A549 (cell line): Measurements from ENCODE around the gene MOV10L1. TPM values are rescaled to one million over a fixed set of nuclear protein-coding genes. Genes with fewer than 3 reads are reported as not detected.

Source experiments
- ATAC-seq, 2 experiments: fragments of 200-7000 bp in 1 of 2; fragments of >200 bp in 1 of 2; cut with Nextera tagmentation in 1 of 2; cut with Tn5 transposase in 1 of 2; 3 replicates each; pipeline versions ENCODE4 v1.8.0 to v1.9.1; 2018 to 2020; ENCODE audit warnings: mild to moderate bottlenecking in 1 of 2, moderate library complexity in 1 of 2
- CTCF ChIA-PET: fragments of 300-600 bp; sonication (Branson Sonifier 250); formaldehyde crosslinking; extraction: SDS; loops from one replicate; lab custom pipeline; 2021; ENCODE audit warnings: antibody characterized with exemption, inconsistent platforms; lab: Yijun Ruan, JAX
- POLR2A ChIA-PET: fragments of 350-600 bp; formaldehyde crosslinking; extraction: SDS; loops from one replicate; lab custom pipeline; 2021; ENCODE audit warnings: antibody characterized with exemption, inconsistent platforms; lab: Yijun Ruan, JAX
- DNase-seq, 2 experiments: peaks; one replicate each; pipeline versions ENCODE4 v3.0.0 to v3.0.0-alpha.2; 2011 to 2016; ENCODE audit warnings: low read depth in 1 of 2, low spot score in 1 of 2
- FAIRE-seq: peaks from 2 replicates; lab custom pipeline; 2011; peaks lifted over from hg19 to GRCh38; lab: Jason Lieb, UNC
- H3K27ac ChIP-seq, 2 experiments: fragments of >200 bp; sonication (Bioruptor Twin); formaldehyde crosslinking; 3 replicates each; pipeline ENCODE4 v1.5.1; 2016 to 2017
- H3K4me1 ChIP-seq: fragments of >200 bp; sonication (Bioruptor Twin); formaldehyde crosslinking; 3 replicates; pipeline ENCODE4 v1.6.1; 2016
- H3K4me2 ChIP-seq: fragments of >200 bp; sonication (Bioruptor Twin); formaldehyde crosslinking; 3 replicates; pipeline ENCODE4 v1.6.1; 2016
- H3K4me3 ChIP-seq: fragments of >200 bp; sonication (Bioruptor Twin); formaldehyde crosslinking; 3 replicates; pipeline ENCODE4 v1.5.1; 2016
- H3K9me3 ChIP-seq: fragments of >200 bp; sonication (Bioruptor Twin); formaldehyde crosslinking; 3 replicates; pipeline ENCODE4 v1.6.1; 2016
- BCL3 ChIP-seq: fragments of >200 bp; sonication (Bioruptor Twin); formaldehyde crosslinking; IDR thresholded peaks from 3 replicates; pipeline ENCODE4 v1.6.1; 2016
- CBX2 ChIP-seq: fragments of 200-600 bp; sonication (generic); IDR thresholded peaks from 2 replicates; pipeline ENCODE4 v1.6.1; 2016; ENCODE audit warnings: low read depth, mild to moderate bottlenecking, borderline replicate concordance
- CEBPB ChIP-seq, 2 experiments: fragments of >200 bp in 1 of 2; sonication (Bioruptor Twin) in 1 of 2; formaldehyde crosslinking in 1 of 2; IDR thresholded peaks; 2 replicates each; pipeline ENCODE4 v1.6.1; 2012 to 2016
- CHD4 ChIP-seq: fragments of 200-600 bp; sonication (generic); IDR thresholded peaks from 2 replicates; pipeline ENCODE4 v1.6.1; 2016; ENCODE audit warnings: antibody characterized with exemption, mild to moderate bottlenecking, borderline replicate concordance
- E2F6 ChIP-seq: IDR thresholded peaks from 2 replicates; pipeline ENCODE4 v1.6.1; 2012; ENCODE audit warnings: low read depth, borderline replicate concordance
- EHF ChIP-seq: fragments of 250-450 bp; sonication (Bioruptor Pico); IDR thresholded peaks from 2 replicates; pipeline ENCODE4 v1.5.0; 2020; ENCODE audit warnings: mild to moderate bottlenecking
- ESRRA ChIP-seq: fragments of 150-350 bp; IDR thresholded peaks from 2 replicates; pipeline ENCODE4 v1.6.1; 2014; ENCODE audit warnings: mild to moderate bottlenecking, low read length, borderline replicate concordance
- FOSB ChIP-seq: fragments of 250-450 bp; sonication (Bioruptor Pico); IDR thresholded peaks from 2 replicates; pipeline ENCODE4 v1.5.0; 2020; ENCODE audit warnings: mild to moderate bottlenecking, moderate library complexity
- GATA3 ChIP-seq: IDR thresholded peaks from 2 replicates; pipeline ENCODE4 v1.6.1; 2012; ENCODE audit warnings: borderline replicate concordance
- HOXA7 ChIP-seq: fragments of 250-450 bp; sonication (Bioruptor Pico); IDR thresholded peaks from 2 replicates; pipeline ENCODE4 v1.5.0; 2020; ENCODE audit warnings: mild to moderate bottlenecking, moderate library complexity
- HOXB5 ChIP-seq: fragments of 250-450 bp; sonication (Bioruptor Pico); IDR thresholded peaks from 2 replicates; pipeline ENCODE4 v1.5.0; 2020; ENCODE audit warnings: mild to moderate bottlenecking, moderate library complexity
- JUN ChIP-seq, 2 experiments: fragments of >200 bp; sonication (Bioruptor Twin); formaldehyde crosslinking; IDR thresholded peaks; 2 replicates in 1 of 2; 3 replicates in 1 of 2; pipeline ENCODE4 v1.6.1; 2016 to 2017
- KDM1A ChIP-seq: fragments of 200-600 bp; sonication (generic); IDR thresholded peaks from 2 replicates; pipeline ENCODE4 v1.6.1; 2016; ENCODE audit warnings: low read depth, mild to moderate bottlenecking
- KDM5A ChIP-seq: fragments of 200-600 bp; sonication (generic); IDR thresholded peaks from 2 replicates; pipeline ENCODE4 v1.6.1; 2016; ENCODE audit warnings: antibody characterized with exemption, mild to moderate bottlenecking
- NFE2L2 ChIP-seq: fragments of 150-350 bp; conservative IDR thresholded peaks from 2 replicates; pipeline ENCODE4 v1.6.1; 2014; ENCODE audit warnings: low read length
- NPAS2 ChIP-seq: fragments of 250-450 bp; sonication (Bioruptor Pico); IDR thresholded peaks from 2 replicates; pipeline ENCODE4 v1.8.0; 2022; ENCODE audit warnings: mild to moderate bottlenecking, moderate library complexity, borderline replicate concordance
- POLR2AphosphoS2 ChIP-seq: conservative IDR thresholded peaks from 2 replicates; pipeline ENCODE4 v1.6.1; 2012; ENCODE audit warnings: low read length, improper control_type of control experiment, inconsistent platforms
- RAD21 ChIP-seq, 2 experiments: fragments of >200 bp in 1 of 2; sonication (Bioruptor Twin) in 1 of 2; formaldehyde crosslinking in 1 of 2; IDR thresholded peaks in 1 of 2; conservative IDR thresholded peaks in 1 of 2; 2 replicates in 1 of 2; 3 replicates in 1 of 2; pipeline ENCODE4 v1.6.1; 2012 to 2018; ENCODE audit warnings: inconsistent platforms in 1 of 2
- RFX5 ChIP-seq: fragments of 450-650 bp; IDR thresholded peaks from 2 replicates; pipeline ENCODE4 v1.7.1; 2014; ENCODE audit warnings: antibody characterized with exemption, mild to moderate bottlenecking, moderate library complexity
- RNF2 ChIP-seq: fragments of 200-600 bp; sonication (generic); IDR thresholded peaks from 2 replicates; pipeline ENCODE4 v1.6.1; 2016; ENCODE audit warnings: low read depth, mild to moderate bottlenecking, antibody characterized with exemption, moderate library complexity, borderline replicate concordance
- USF2 ChIP-seq: fragments of 450-650 bp; IDR thresholded peaks from 2 replicates; pipeline ENCODE4 v1.6.1; 2014; ENCODE audit warnings: antibody characterized with exemption
- ZC3H11A ChIP-seq: fragments of 450-650 bp; IDR thresholded peaks from 2 replicates; pipeline ENCODE4 v1.6.1; 2014; ENCODE audit warnings: antibody characterized with exemption, mild to moderate bottlenecking
- ZNF302 ChIP-seq: fragments of 250-450 bp; sonication (Bioruptor Pico); IDR thresholded peaks from 2 replicates; pipeline ENCODE4 v1.9.0; 2021; ENCODE audit warnings: inconsistent platforms, mild to moderate bottlenecking, moderate library complexity
- WGBS: methylation state at CpG from one replicate; pipeline ENCODE4 v1.1.6; 2017; ENCODE audit errors: missing lambda C conversion rate; 5-methylcytosine and 5-hydroxymethylcytosine counted together
- polyA plus RNA-seq, 4 experiments: library from polyadenylated mRNA; depleted of rRNA in 3 of 4; stranded (reverse); fragments of >200 nt; fragmentation: RNase III in 1 of 4; extraction: RNeasy Plus Mini Kit Qiagen cat#74134 plus additional on column Dnase treatment in 1 of 4; gene quantifications; 2 replicates in 3 of 4; 3 replicates in 1 of 4; pipeline ENCODE4 v1.2.3, GENCODE V29; 2011 to 2017

The MOV10L1 gene
- polyA plus RNA-seq, 2 of the 4 experiments (the other 2 are of a cell fraction), result 0.04 TPM

GRCh38 chr22:50083462-50084079, 6.2 kb upstream of the MOV10L1 start:
- POLR2A ChIA-PET, result no interaction called here
- ATAC-seq, result no peak

GRCh38 chr22:50084080-50084477, 5.7 kb upstream of the MOV10L1 start:
- 37% methylated on average over 3 of the region's 10 CpGs for WGBS
- no peaks in the 10 kb centered on the region for H3K4me1 ChIP-seq
- ChIA-PET POLR2A (no interaction called here), CTCF (no interaction called here)
- H3K27ac ChIP-seq, result no peak overlapping the region
- no peak overlapping the region for H3K4me2 ChIP-seq
- TF ChIP-seq KDM5A (no peak), BCL3 (no peak)
- no peak overlapping the region for H3K4me3 ChIP-seq
- FAIRE-seq (no peak), ATAC-seq (no peak; a peak in 1 of 6 replicates), DNase-seq (no peak)
- no peaks in the 10 kb centered on the region for H3K9me3 ChIP-seq

More at GRCh38 chr22:50083462-50084079, 6.2 kb upstream of the MOV10L1 start:
- CTCF ChIA-PET, result no interaction called here
- WGBS, result 79% methylated on average over 7 of the region's 18 CpGs
- Histone ChIP-seq H3K27ac (no peak overlapping the region), H3K4me1 (no peaks in the 10 kb centered on the region), H3K4me2 (no peak overlapping the region), H3K4me3 (no peak overlapping the region)
- FAIRE-seq (no peak), DNase-seq (no peak)
- no peak for TF ChIP-seq HOXA7 (CRISPR knock-in tag)
- no peak for TF ChIP-seq GATA3
- no peak for TF ChIP-seq E2F6
- no peak for TF ChIP-seq EHF
- no peak for TF ChIP-seq RFX5
- TF ChIP-seq ESRRA, result no peak
- TF ChIP-seq, all 56 proteins: peak for 0
- H3K9me3 ChIP-seq, result no peaks in the 10 kb centered on the region

GRCh38 chr22:50084614-50085021, 5.2 kb upstream of the MOV10L1 start:
- FAIRE-seq, result no peak

More at GRCh38 chr22:50084614-50085021, 5.2 kb upstream of the MOV10L1 start:
- Histone ChIP-seq H3K4me3 (no peak overlapping the region), H3K9me3 (no peaks in the 10 kb centered on the region), H3K4me1 (no peaks in the 10 kb centered on the region), H3K4me2 (no peak overlapping the region), H3K27ac (no peak overlapping the region)
- DNase-seq (no peak), ATAC-seq (no peak)
- 67% methylated on average over 8 of the region's 16 CpGs for WGBS
- ChIA-PET POLR2A (no interaction called here), CTCF (no interaction called here)
- TF ChIP-seq E2F6 (no peak), NPAS2 (CRISPR knock-in tag) (no peak), USF2 (no peak), CEBPB (IDR thresholded peaks at IDR 0.05) (no peak), FOSB (CRISPR knock-in tag) (no peak), POLR2AphosphoS2 (no peak), CHD4 (no peak), JUN (IDR thresholded peaks at IDR 0.05) (no peak), RNF2 (no peak), NFE2L2 (no peak), CBX2 (no peak), ZC3H11A (no peak), KDM1A (no peak), ESRRA (no peak), HOXB5 (no peak), RAD21 (conservative IDR thresholded peaks at IDR 0.05 in 1 of 2, IDR thresholded peaks at IDR 0.05 in 1 of 2) (no peak), ZNF302 (CRISPR knock-in tag) (no peak)
